HEK293 (cell line): ENCODE results near the gene KLHL6.

Experiments used
- HOXA7 ChIP-seq: sonication (generic); formaldehyde crosslinking; IDR thresholded peaks from 2 replicates; pipeline ENCODE4 v1.8.1; 2022; ENCODE audit warnings: missing genetic modification reagents, borderline replicate concordance
- KLF16 ChIP-seq: fragments of 450-650 bp; formaldehyde crosslinking; IDR thresholded peaks from 2 replicates; pipeline ENCODE4 v1.5.1; 2017; ENCODE audit warnings: missing biosample characterization, missing genetic modification characterization
- MZF1 ChIP-seq: fragments of 450-650 bp; formaldehyde crosslinking; IDR thresholded peaks from 2 replicates; pipeline ENCODE4 v1.5.1; 2017; ENCODE audit warnings: missing biosample characterization, missing genetic modification characterization, borderline replicate concordance
- ZBTB20 ChIP-seq: fragments of 450-650 bp; formaldehyde crosslinking; IDR thresholded peaks from 2 replicates; pipeline ENCODE4 v1.5.1; 2016; ENCODE audit warnings: missing biosample characterization, missing genetic modification characterization
- ZNF133 ChIP-seq: fragments of 450-650 bp; formaldehyde crosslinking; IDR thresholded peaks from 2 replicates; pipeline ENCODE4 v1.5.1; 2016; ENCODE audit warnings: missing biosample characterization, missing genetic modification characterization
- ZNF501 ChIP-seq: fragments of 450-650 bp; formaldehyde crosslinking; IDR thresholded peaks from 2 replicates; pipeline ENCODE4 v1.5.1; 2016; ENCODE audit warnings: missing biosample characterization, missing genetic modification characterization
- ZNF510 ChIP-seq: fragments of 450-650 bp; formaldehyde crosslinking; IDR thresholded peaks from 2 replicates; pipeline ENCODE4 v1.5.1; 2018; ENCODE audit warnings: mild to moderate bottlenecking, missing genetic modification characterization, missing biosample characterization; ENCODE audit not compliant: insufficient replicate concordance
- ZNF561 ChIP-seq: fragments of 450-650 bp; IDR thresholded peaks from 2 replicates; pipeline ENCODE4 v1.5.1; 2018; ENCODE audit warnings: missing biosample characterization, missing genetic modification characterization, borderline replicate concordance
- ZNF843 ChIP-seq: fragments of 450-650 bp; formaldehyde crosslinking; IDR thresholded peaks from 2 replicates; pipeline ENCODE4 v1.5.1; 2016; ENCODE audit warnings: missing biosample characterization, missing genetic modification characterization
- TF ChIP-seq, protein P1 (sequence below): fragments of 450-650 bp; formaldehyde crosslinking; IDR thresholded peaks from 2 replicates; pipeline ENCODE4 v1.5.1; 2016; ENCODE audit warnings: missing biosample characterization, missing genetic modification characterization
- TF ChIP-seq, protein P2 (sequence below): fragments of 450-650 bp; formaldehyde crosslinking; IDR thresholded peaks from 2 replicates; pipeline ENCODE4 v1.5.1; 2016; ENCODE audit warnings: missing biosample characterization, missing genetic modification characterization
- TF ChIP-seq, protein P3 (sequence below): fragments of 450-650 bp; formaldehyde crosslinking; IDR thresholded peaks from 2 replicates; pipeline ENCODE4 v1.5.1; 2016; ENCODE audit warnings: missing biosample characterization, missing genetic modification characterization
- TF ChIP-seq, protein P4 (sequence below): sonication (generic); formaldehyde crosslinking; IDR thresholded peaks from 2 replicates; pipeline ENCODE4 v1.8.1; 2022; ENCODE audit warnings: mild to moderate bottlenecking, moderate library complexity, missing genetic modification reagents

DNA sequence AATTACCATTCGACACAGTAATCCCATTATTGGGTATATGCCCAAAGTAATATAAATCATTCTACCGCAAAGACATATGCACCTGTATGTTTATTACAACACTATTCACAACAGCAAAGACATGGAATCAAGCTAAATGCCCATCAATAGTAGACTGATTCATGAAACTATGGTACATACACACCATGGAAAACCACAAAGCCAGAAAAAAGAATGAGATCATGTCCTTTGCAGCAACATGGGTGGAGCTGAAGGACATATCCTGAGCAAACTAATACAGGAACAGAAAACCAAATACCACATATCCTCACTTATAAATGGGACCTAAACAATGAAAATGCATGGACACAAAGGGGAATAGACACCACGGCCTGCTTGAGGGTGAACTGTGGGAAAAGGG, 116.0 kb downstream of the KLHL6 start:
- TF ChIP-seq ZNF510 (tag by site-specific recombination), result no peak
- TF ChIP-seq, protein P1, sequence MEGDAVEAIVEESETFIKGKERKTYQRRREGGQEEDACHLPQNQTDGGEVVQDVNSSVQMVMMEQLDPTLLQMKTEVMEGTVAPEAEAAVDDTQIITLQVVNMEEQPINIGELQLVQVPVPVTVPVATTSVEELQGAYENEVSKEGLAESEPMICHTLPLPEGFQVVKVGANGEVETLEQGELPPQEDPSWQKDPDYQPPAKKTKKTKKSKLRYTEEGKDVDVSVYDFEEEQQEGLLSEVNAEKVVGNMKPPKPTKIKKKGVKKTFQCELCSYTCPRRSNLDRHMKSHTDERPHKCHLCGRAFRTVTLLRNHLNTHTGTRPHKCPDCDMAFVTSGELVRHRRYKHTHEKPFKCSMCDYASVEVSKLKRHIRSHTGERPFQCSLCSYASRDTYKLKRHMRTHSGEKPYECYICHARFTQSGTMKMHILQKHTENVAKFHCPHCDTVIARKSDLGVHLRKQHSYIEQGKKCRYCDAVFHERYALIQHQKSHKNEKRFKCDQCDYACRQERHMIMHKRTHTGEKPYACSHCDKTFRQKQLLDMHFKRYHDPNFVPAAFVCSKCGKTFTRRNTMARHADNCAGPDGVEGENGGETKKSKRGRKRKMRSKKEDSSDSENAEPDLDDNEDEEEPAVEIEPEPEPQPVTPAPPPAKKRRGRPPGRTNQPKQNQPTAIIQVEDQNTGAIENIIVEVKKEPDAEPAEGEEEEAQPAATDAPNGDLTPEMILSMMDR, result no peak
- no peak for TF ChIP-seq ZNF561 (tag by site-specific recombination)
- no peak for TF ChIP-seq HOXA7 (CRISPR knock-in tag)
- TF ChIP-seq MZF1 (tag by site-specific recombination), result no peak
- TF ChIP-seq ZNF843, result no peak
- TF ChIP-seq ZNF501, result no peak
- TF ChIP-seq, protein P2, sequence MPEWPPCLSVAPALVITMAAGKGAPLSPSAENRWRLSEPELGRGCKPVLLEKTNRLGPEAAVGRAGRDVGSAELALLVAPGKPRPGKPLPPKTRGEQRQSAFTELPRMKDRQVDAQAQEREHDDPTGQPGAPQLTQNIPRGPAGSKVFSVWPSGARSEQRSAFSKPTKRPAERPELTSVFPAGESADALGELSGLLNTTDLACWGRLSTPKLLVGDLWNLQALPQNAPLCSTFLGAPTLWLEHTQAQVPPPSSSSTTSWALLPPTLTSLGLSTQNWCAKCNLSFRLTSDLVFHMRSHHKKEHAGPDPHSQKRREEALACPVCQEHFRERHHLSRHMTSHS (tag by site-specific recombination), result no peak
- TF ChIP-seq, protein P3, sequence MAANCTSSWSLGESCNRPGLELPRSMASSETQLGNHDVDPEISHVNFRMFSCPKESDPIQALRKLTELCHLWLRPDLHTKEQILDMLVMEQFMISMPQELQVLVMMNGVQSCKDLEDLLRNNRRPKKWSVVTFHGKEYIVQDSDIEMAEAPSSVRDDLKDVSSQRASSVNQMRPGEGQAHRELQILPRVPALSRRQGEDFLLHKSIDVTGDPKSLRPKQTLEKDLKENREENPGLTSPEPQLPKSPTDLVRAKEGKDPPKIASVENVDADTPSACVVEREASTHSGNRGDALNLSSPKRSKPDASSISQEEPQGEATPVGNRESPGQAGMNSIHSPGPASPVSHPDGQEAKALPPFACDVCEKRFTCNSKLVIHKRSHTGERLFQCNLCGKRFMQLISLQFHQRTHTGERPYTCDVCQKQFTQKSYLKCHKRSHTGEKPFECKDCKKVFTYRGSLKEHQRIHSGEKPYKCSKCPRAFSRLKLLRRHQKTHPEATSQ, result no peak
- TF ChIP-seq KLF16, result no peak
- TF ChIP-seq ZNF133 (tag by site-specific recombination), result no peak
- no peak for TF ChIP-seq ZBTB20 (tag by site-specific recombination)
- TF ChIP-seq, protein P4, sequence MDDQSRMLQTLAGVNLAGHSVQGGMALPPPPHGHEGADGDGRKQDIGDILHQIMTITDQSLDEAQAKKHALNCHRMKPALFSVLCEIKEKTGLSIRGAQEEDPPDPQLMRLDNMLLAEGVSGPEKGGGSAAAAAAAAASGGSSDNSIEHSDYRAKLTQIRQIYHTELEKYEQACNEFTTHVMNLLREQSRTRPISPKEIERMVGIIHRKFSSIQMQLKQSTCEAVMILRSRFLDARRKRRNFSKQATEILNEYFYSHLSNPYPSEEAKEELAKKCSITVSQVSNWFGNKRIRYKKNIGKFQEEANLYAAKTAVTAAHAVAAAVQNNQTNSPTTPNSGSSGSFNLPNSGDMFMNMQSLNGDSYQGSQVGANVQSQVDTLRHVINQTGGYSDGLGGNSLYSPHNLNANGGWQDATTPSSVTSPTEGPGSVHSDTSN (CRISPR knock-in tag), result no peak
